ENCODE measurements around the gene ZC3HAV1L. TPM values are rescaled to one million over a fixed set of nuclear protein-coding genes. Genes with fewer than 3 reads are reported as not detected.

The ZC3HAV1L gene
- total RNA-seq, 3 donors from 2014 or later = 7.0 to 8.3 (median 7.3) TPM

DNA sequence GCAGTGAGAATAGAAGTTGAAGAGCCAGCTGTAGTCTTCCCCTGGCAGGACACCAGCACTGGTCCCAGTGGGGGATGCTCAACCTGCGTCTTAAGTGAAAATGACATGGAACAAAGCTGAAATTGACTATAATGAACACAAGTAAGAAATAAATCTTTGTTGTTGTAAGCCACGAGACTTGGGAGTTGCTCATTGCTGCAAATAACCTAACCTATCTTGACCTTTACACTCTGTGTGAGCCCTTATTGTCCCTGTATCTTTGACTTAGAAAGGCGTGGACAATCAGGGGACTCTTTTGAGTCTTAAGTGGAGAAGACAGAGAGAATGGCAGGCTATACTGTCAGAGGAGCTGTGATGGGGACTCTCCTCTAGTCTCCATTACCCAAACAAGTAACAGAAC, 16.9 kb downstream of the ZC3HAV1L start:
- Mint-ChIP-seq H3K27me3 (ENCODE audit: low read depth) (no peaks in the 10 kb centered on the region), H3K9me3 (no peaks in the 10 kb centered on the region), H3K4me3 (no peak overlapping the region), H3K4me1 (ENCODE audit: low read depth) (peaks cover 3% of the 10 kb centered on the region), H3K36me3 (ENCODE audit: insufficient read depth) (no peaks in the 10 kb centered on the region)
- ATAC-seq = no peak
- DNase-seq = no peak

DNA sequence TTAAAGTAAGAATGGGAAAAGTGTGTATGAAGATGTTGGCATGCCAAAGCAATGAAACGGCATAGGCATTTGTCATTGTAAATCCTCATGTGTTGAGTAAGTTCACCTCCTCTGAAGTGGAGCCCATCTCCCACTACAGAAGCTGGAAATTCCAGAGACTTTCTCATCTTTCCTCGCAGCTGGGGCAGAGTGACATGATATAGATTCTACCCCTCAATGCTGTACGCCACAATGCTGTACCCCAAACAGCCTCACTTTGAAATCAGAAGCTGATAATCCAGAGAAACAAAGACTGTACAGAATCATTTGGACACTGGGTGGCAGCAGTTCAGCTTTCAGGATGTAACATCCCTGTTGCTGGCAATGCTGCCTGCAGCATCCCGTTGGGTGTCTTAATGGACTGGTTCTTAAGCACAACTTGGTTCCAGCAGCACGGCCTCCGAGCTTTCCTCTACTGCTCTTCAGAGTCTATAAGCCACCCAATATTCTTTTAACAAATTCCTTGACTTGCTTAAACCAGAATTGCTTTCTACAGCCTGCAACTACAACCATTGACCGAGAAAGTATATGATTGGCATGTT, 18.8 kb downstream of the ZC3HAV1L start:
- H3K36me3 Mint-ChIP-seq (ENCODE audit: insufficient read depth) = no peaks in the 10 kb centered on the region
- H3K27me3 Mint-ChIP-seq (ENCODE audit: low read depth) = no peaks in the 10 kb centered on the region
- peak; percentile 61 for DNase-seq
- H3K4me1 Mint-ChIP-seq (ENCODE audit: low read depth) = peaks cover 3% of the 10 kb centered on the region
- no peaks in the 10 kb centered on the region for H3K9me3 Mint-ChIP-seq
- peak; percentile 89 to 92 for ATAC-seq
- H3K4me3 Mint-ChIP-seq = no peak overlapping the region

- Mint-ChIP-seq H3K27me3 (ENCODE audit: low read depth) (no peaks in the 10 kb centered on the region), H3K4me3 (no peak overlapping the region), H3K36me3 (ENCODE audit: insufficient read depth) (no peaks in the 10 kb centered on the region), H3K9me3 (no peaks in the 10 kb centered on the region), H3K4me1 (ENCODE audit: low read depth) (no peaks in the 10 kb centered on the region)
- ATAC-seq (no peak), DNase-seq (no peak)
These were observed 24.5 kb downstream of the ZC3HAV1L start for GRCh38 chr7:139011373-139011772.

GRCh38 chr7:139004321-139005090, 31.3 kb downstream of the ZC3HAV1L start:
- H3K27me3 Mint-ChIP-seq (ENCODE audit: low read depth) = peaks cover 6% of the 10 kb centered on the region
- DNase-seq = no peak
- no peak for ATAC-seq
- peaks cover under 1% of the 10 kb centered on the region for H3K4me1 Mint-ChIP-seq (ENCODE audit: low read depth)
- peaks cover 3% of the 10 kb centered on the region for H3K9me3 Mint-ChIP-seq
- H3K36me3 Mint-ChIP-seq (ENCODE audit: insufficient read depth) = no peaks in the 10 kb centered on the region
- no peak overlapping the region for H3K4me3 Mint-ChIP-seq

DNA sequence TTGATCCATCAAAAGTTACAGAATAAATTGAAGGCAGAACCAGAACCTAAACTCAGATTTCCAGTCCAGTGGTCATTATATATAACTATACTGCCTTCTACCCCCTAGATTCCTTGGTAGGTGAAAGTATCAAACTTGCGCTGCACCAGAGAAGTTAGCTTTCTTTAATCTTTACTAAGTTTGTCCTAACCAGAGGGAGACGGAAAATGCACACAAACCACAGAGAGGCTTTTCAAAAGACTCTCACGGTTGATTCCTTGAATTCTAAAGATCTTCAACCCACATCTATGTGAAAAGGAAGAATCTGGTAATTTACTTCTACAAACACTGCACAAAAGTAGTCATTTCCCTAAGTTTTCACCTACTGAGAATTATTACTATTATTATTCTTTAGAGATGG, 36.4 kb downstream of the ZC3HAV1L start:
- no peak for ATAC-seq
- Mint-ChIP-seq H3K9me3 (peaks cover 3% of the 10 kb centered on the region), H3K36me3 (ENCODE audit: insufficient read depth) (no peaks in the 10 kb centered on the region), H3K27me3 (ENCODE audit: low read depth) (peaks cover 8% of the 10 kb centered on the region), H3K4me3 (no peak overlapping the region), H3K4me1 (ENCODE audit: low read depth) (peaks cover 4% of the 10 kb centered on the region)
- no peak for DNase-seq

GRCh38 chr7:138992052-138992531, 43.8 kb downstream of the ZC3HAV1L start:
- peaks cover 30% of the 10 kb centered on the region for H3K27me3 Mint-ChIP-seq (ENCODE audit: low read depth)
- no peaks in the 10 kb centered on the region for H3K36me3 Mint-ChIP-seq (ENCODE audit: insufficient read depth)
- H3K9me3 Mint-ChIP-seq = peaks cover 7% of the 10 kb centered on the region
- ATAC-seq (no peak), DNase-seq (no peak)
- H3K4me1 Mint-ChIP-seq (ENCODE audit: low read depth) = no peaks in the 10 kb centered on the region
- no peak overlapping the region for H3K4me3 Mint-ChIP-seq

GRCh38 chr7:138987686-138988085, 48.2 kb downstream of the ZC3HAV1L start:
- ATAC-seq (no peak), DNase-seq (no peak)
- H3K4me1 Mint-ChIP-seq (ENCODE audit: low read depth) = no peaks in the 10 kb centered on the region
- no peaks in the 10 kb centered on the region for H3K36me3 Mint-ChIP-seq (ENCODE audit: insufficient read depth)
- peaks cover 7% of the 10 kb centered on the region for H3K9me3 Mint-ChIP-seq
- peaks cover 26% of the 10 kb centered on the region for H3K27me3 Mint-ChIP-seq (ENCODE audit: low read depth)
- H3K4me3 Mint-ChIP-seq = no peak overlapping the region

- Mint-ChIP-seq H3K9me3 (no peaks in the 10 kb centered on the region), H3K36me3 (ENCODE audit: insufficient read depth) (no peaks in the 10 kb centered on the region), H3K4me3 (peak overlapping the region; percentile 59), H3K27me3 (ENCODE audit: low read depth) (peaks cover 39% of the 10 kb centered on the region), H3K4me1 (ENCODE audit: low read depth) (peaks cover 13% of the 10 kb centered on the region)
- ATAC-seq (no peak), DNase-seq (no peak)
These were observed 53.6 kb downstream of the ZC3HAV1L start for GRCh38 chr7:138982204-138982623.

- no peaks in the 10 kb centered on the region for H3K9me3 Mint-ChIP-seq
- ATAC-seq = peak; percentile 88 to 90
- H3K27me3 Mint-ChIP-seq (ENCODE audit: low read depth) = peaks cover 39% of the 10 kb centered on the region
These were observed 54.3 kb downstream of the ZC3HAV1L start, which contains the start of gene KIAA1549 for GRCh38 chr7:138981332-138982203. Gene KIAA1549, minus strand, starts transcription at chr7:138981389. Its CDS starts 120 bp downstream, at chr7:138981269.

GRCh38 chr7:138980563-138981291, 55.1 kb downstream of the ZC3HAV1L start:
- H3K4me1 Mint-ChIP-seq (ENCODE audit: low read depth) = peaks cover 13% of the 10 kb centered on the region
- H3K36me3 Mint-ChIP-seq (ENCODE audit: insufficient read depth) = no peaks in the 10 kb centered on the region
- no peaks in the 10 kb centered on the region for H3K9me3 Mint-ChIP-seq
- peak overlapping the region; percentile 85 for H3K4me3 Mint-ChIP-seq
- peaks cover 39% of the 10 kb centered on the region for H3K27me3 Mint-ChIP-seq (ENCODE audit: low read depth)
- no peak for DNase-seq
- ATAC-seq = peak; percentile 33 to 41

More at GRCh38 chr7:138981332-138982203, 54.3 kb downstream of the ZC3HAV1L start, which contains the start of gene KIAA1549:
- peaks cover 13% of the 10 kb centered on the region for H3K4me1 Mint-ChIP-seq (ENCODE audit: low read depth)
- peak within 1 kb of the TSS; percentile 85 for H3K4me3 Mint-ChIP-seq
- DNase-seq = peak; percentile 26
- no peaks in the 10 kb centered on the region for H3K36me3 Mint-ChIP-seq (ENCODE audit: insufficient read depth)

DNA sequence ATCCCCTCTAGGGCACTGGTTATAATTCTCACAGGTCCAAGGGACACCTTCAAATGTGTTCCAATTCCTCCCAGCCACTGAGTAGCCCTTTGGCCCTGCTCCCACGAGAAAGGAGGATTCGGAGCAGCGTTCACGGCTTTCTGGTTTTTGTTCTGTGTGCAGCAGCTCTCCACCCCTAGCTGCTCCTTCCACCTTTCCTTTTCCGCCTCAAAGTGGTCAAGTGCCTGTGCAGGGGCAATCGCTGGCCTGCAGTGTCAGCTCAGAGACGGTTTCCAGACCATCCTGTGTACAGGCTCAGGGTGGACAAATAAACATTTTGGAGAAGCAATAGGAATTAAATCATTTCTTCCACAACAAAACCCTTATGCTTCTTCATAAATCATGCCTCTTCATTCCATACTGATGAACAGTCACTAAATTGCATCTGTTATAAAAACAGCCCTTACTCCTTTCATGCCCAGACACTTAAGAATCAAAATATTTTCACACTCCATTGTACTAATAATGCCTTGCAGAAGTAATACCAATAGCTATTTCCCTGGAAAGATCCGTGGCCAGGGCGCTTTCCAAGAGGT, 55.8 kb downstream of the ZC3HAV1L start:
- Mint-ChIP-seq H3K36me3 (ENCODE audit: insufficient read depth) (no peaks in the 10 kb centered on the region), H3K4me3 (peak overlapping the region; percentile 85), H3K9me3 (no peaks in the 10 kb centered on the region), H3K4me1 (ENCODE audit: low read depth) (peaks cover 13% of the 10 kb centered on the region), H3K27me3 (ENCODE audit: low read depth) (peaks cover 42% of the 10 kb centered on the region)
- ATAC-seq (no peak), DNase-seq (no peak)

- ATAC-seq = peak in 1 of 2 donors; percentile 25
- Mint-ChIP-seq H3K36me3 (ENCODE audit: insufficient read depth) (no peaks in the 10 kb centered on the region), H3K4me1 (ENCODE audit: low read depth) (peaks cover 13% of the 10 kb centered on the region), H3K9me3 (no peaks in the 10 kb centered on the region), H3K4me3 (no peak overlapping the region), H3K27me3 (ENCODE audit: low read depth) (peaks cover 43% of the 10 kb centered on the region)
- DNase-seq = no peak
These were observed 56.4 kb downstream of the ZC3HAV1L start for GRCh38 chr7:138979226-138979979.

All from activated T-cell treated with anti-CD3 and anti-CD28 coated beads, Interleukin-2, amount 50 U/mL, for 4 hours (primary cell).